Upper lobe of left lung (tissue), 4 donors: ENCODE measurements around the gene ADAR.

Experiments used
- POLR2AphosphoS5 ChIP-seq, 2 donors: sonication (generic); formaldehyde crosslinking; IDR thresholded peaks; one replicate each; pipeline ENCODE4 v1.5.1; 2017; ENCODE audit warnings: antibody characterized with exemption in 2 of 2
- TF ChIP-seq, protein P1 (sequence below), 6 experiments: fragments of 450-650 bp in 4 of 6; fragments of 200-600 bp in 2 of 6; sonication (generic) in 2 of 6; IDR thresholded peaks; one replicate each; pipeline ENCODE4 v1.5.1; 2016 to 2019; ENCODE audit warnings: antibody characterized with exemption in 6 of 6

- TF ChIP-seq, protein P1, sequence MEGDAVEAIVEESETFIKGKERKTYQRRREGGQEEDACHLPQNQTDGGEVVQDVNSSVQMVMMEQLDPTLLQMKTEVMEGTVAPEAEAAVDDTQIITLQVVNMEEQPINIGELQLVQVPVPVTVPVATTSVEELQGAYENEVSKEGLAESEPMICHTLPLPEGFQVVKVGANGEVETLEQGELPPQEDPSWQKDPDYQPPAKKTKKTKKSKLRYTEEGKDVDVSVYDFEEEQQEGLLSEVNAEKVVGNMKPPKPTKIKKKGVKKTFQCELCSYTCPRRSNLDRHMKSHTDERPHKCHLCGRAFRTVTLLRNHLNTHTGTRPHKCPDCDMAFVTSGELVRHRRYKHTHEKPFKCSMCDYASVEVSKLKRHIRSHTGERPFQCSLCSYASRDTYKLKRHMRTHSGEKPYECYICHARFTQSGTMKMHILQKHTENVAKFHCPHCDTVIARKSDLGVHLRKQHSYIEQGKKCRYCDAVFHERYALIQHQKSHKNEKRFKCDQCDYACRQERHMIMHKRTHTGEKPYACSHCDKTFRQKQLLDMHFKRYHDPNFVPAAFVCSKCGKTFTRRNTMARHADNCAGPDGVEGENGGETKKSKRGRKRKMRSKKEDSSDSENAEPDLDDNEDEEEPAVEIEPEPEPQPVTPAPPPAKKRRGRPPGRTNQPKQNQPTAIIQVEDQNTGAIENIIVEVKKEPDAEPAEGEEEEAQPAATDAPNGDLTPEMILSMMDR (IDR thresholded peaks at IDR 0.05): no peak
- no peak for TF ChIP-seq POLR2AphosphoS5 (IDR thresholded peaks at IDR 0.05)
Measured at GRCh38 chr1:154583773-154584172, 24.2 kb downstream of the ADAR start.
